A673 (cell line): Measurements from ENCODE around the gene UTP15. TPM values are rescaled to one million over a fixed set of nuclear protein-coding genes. Genes with fewer than 3 reads are reported as not detected.
A peak's percentile ranks its signal among the peaks of the same experiment; 100 is the strongest.

ENCODE experiments used
- Bru-seq: library from RNA; stranded (reverse); fragments of 400-500 nt; gene quantifications from one replicate; lab custom pipeline; 2021; lab: Mats Ljungman, UMichigan
- BruChase-seq, 2 experiments: library from RNA; stranded (reverse); fragments of 400-500 nt; gene quantifications; one replicate each; lab custom pipeline; 2021; lab: Mats Ljungman, UMichigan
- BruUV-seq: library from RNA; stranded (reverse); fragments of 400-500 nt; replicated peaks from 2 replicates; lab custom pipeline; 2021; lab: Mats Ljungman, UMichigan
- CTCF ChIA-PET: fragments of 300-600 bp; sonication (Branson Sonifier 250); formaldehyde crosslinking; loops from one replicate; lab custom pipeline; 2022; ENCODE audit warnings: antibody characterized with exemption; lab: Charles Lee
- POLR2A ChIA-PET: fragments of 300-600 bp; sonication (Branson Sonifier 250); formaldehyde crosslinking; loops from one replicate; lab custom pipeline; 2022; ENCODE audit warnings: antibody characterized with exemption; ENCODE audit not compliant: low non-redundant PET; lab: Charles Lee
- DNase-seq: peaks from one replicate; pipeline ENCODE4 v3.0.0-alpha.2; 2015; ENCODE audit warnings: low spot score
- H3K27ac ChIP-seq: fragments of 200-600 bp; sonication (generic); 2 replicates; pipeline ENCODE4 v1.5.1; 2016; ENCODE audit warnings: mixed run types, low read depth, mild to moderate bottlenecking, mixed read lengths, antibody characterized with exemption, low read length; ENCODE audit not compliant: poor library complexity, severe bottlenecking
- H3K27me3 ChIP-seq: fragments of 200-600 bp; sonication (generic); replicated peaks from 2 replicates; pipeline ENCODE4 v1.6.1; 2017; ENCODE audit warnings: mixed run types, low read depth, mild to moderate bottlenecking, mixed read lengths, antibody characterized with exemption, low read length; ENCODE audit not compliant: insufficient read depth, poor library complexity
- H3K36me3 ChIP-seq: fragments of 200-600 bp; sonication (generic); 2 replicates; pipeline ENCODE4 v1.6.1; 2016; ENCODE audit warnings: mixed run types, mild to moderate bottlenecking, mixed read lengths, antibody characterized with exemption, low read length; ENCODE audit not compliant: insufficient read depth, poor library complexity, severe bottlenecking
- H3K4me1 ChIP-seq: fragments of 200-600 bp; sonication (generic); 2 replicates; pipeline ENCODE4 v1.6.1; 2017; ENCODE audit warnings: mixed run types, mild to moderate bottlenecking, mixed read lengths, antibody characterized with exemption, low read length; ENCODE audit not compliant: insufficient read depth, poor library complexity, severe bottlenecking
- H3K4me3 ChIP-seq: fragments of 200-600 bp; sonication (generic); 2 replicates; pipeline ENCODE4 v1.5.1; 2016; ENCODE audit warnings: low read depth, mixed run types, mild to moderate bottlenecking, mixed read lengths, low read length; ENCODE audit not compliant: poor library complexity, severe bottlenecking
- H3K9me3 ChIP-seq: fragments of 200-600 bp; sonication (generic); 2 replicates; pipeline ENCODE4 v1.6.1; 2016; ENCODE audit warnings: mixed run types, low read depth, mild to moderate bottlenecking, mixed read lengths, antibody characterized with exemption, low read length; ENCODE audit not compliant: poor library complexity, severe bottlenecking
- EZH2 ChIP-seq: fragments of 200-600 bp; sonication (generic); IDR thresholded peaks from 2 replicates; pipeline ENCODE4 v1.6.1; 2017; ENCODE audit warnings: borderline replicate concordance, low read depth, mild to moderate bottlenecking, mixed read lengths, antibody characterized with exemption, low read length; ENCODE audit not compliant: poor library complexity, severe bottlenecking
- intact Hi-C: fragments of 100-400 bp; cut with micrococcal nuclease; formaldehyde crosslinking; loops from one replicate; pipeline ENCODE4 v1.10.0; 2022; ENCODE audit not compliant: unreplicated experiment
- long read RNA-seq: library from polyadenylated mRNA; stranded (forward); transcript quantifications from one replicate; pipeline ENCODE4 v2.0.0, GENCODE V29; 2022
- total RNA-seq: library from RNA; stranded (reverse); gene quantifications from 2 replicates; pipeline ENCODE4 v1.2.3, GENCODE V29; 2021
- TF ChIP-seq, protein P1 (sequence below): fragments of 300-800, 200-600 bp; sonication (generic); conservative IDR thresholded peaks from 2 replicates; pipeline ENCODE4 v1.5.1; 2017; ENCODE audit warnings: low read depth, mild to moderate bottlenecking, antibody characterized with exemption, low read length, moderate library complexity, mixed read lengths

The UTP15 gene, protein sequence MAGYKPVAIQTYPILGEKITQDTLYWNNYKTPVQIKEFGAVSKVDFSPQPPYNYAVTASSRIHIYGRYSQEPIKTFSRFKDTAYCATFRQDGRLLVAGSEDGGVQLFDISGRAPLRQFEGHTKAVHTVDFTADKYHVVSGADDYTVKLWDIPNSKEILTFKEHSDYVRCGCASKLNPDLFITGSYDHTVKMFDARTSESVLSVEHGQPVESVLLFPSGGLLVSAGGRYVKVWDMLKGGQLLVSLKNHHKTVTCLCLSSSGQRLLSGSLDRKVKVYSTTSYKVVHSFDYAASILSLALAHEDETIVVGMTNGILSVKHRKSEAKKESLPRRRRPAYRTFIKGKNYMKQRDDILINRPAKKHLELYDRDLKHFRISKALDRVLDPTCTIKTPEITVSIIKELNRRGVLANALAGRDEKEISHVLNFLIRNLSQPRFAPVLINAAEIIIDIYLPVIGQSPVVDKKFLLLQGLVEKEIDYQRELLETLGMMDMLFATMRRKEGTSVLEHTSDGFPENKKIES
- 35.4 and 36.6 TPM in 2 replicates for total RNA-seq
- Bru-seq, nascent RNA: percentile 86 among the genes with signal in this experiment
- BruChase-seq, experiment 1, labeled RNA remaining after a 2-hour chase: percentile 94 among the genes with signal in this experiment
- BruChase-seq, experiment 2, labeled RNA remaining after a 6-hour chase: percentile 82 among the genes with signal in this experiment
- long read RNA-seq, transcript UTP15-201 (13 exons, 3,687 nt): major isoform, 31 of 36 reads
- long read RNA-seq, partial matches to known transcripts: 4 of 36 reads
- long read RNA-seq, other reads (novel, unspliced or antisense): 1 of 36 reads

- CTCF ChIA-PET: no interaction called here
- intact Hi-C loops: no loop called here
- no peaks in the 10 kb centered on the region for H3K27me3 ChIP-seq
- H3K9me3 ChIP-seq: no peaks in the 10 kb centered on the region
- TF ChIP-seq, protein P1, sequence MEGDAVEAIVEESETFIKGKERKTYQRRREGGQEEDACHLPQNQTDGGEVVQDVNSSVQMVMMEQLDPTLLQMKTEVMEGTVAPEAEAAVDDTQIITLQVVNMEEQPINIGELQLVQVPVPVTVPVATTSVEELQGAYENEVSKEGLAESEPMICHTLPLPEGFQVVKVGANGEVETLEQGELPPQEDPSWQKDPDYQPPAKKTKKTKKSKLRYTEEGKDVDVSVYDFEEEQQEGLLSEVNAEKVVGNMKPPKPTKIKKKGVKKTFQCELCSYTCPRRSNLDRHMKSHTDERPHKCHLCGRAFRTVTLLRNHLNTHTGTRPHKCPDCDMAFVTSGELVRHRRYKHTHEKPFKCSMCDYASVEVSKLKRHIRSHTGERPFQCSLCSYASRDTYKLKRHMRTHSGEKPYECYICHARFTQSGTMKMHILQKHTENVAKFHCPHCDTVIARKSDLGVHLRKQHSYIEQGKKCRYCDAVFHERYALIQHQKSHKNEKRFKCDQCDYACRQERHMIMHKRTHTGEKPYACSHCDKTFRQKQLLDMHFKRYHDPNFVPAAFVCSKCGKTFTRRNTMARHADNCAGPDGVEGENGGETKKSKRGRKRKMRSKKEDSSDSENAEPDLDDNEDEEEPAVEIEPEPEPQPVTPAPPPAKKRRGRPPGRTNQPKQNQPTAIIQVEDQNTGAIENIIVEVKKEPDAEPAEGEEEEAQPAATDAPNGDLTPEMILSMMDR: no peak
- TF ChIP-seq EZH2: no peak
- peaks cover 10% of the 10 kb centered on the region for H3K4me1 ChIP-seq
- peak within 1 kb of the TSS; percentile 88 for H3K27ac ChIP-seq
- peak; percentile 98 for DNase-seq
- peak within 1 kb of the TSS; percentile 80 for H3K4me3 ChIP-seq
- POLR2A ChIA-PET: interaction anchor here (0.5 kb wide), 1 partner anchor 11 kb away, joined by 3 read pairs; no protein-coding TSS in a partner anchor
- H3K36me3 ChIP-seq: peaks cover 12% of the 10 kb centered on the region
- BruUV-seq: no TSS peak
Measured at GRCh38 chr5:73565139-73565968, at the start of gene UTP15, which contains the start of gene ANKRA2. Gene UTP15, plus strand, starts transcription at chr5:73565743. Its CDS starts 1,602 bp downstream, at chr5:73567345. Gene ANKRA2, minus strand, starts transcription at chr5:73565639. Its CDS starts 2,758 bp downstream, at chr5:73562881.

DNA sequence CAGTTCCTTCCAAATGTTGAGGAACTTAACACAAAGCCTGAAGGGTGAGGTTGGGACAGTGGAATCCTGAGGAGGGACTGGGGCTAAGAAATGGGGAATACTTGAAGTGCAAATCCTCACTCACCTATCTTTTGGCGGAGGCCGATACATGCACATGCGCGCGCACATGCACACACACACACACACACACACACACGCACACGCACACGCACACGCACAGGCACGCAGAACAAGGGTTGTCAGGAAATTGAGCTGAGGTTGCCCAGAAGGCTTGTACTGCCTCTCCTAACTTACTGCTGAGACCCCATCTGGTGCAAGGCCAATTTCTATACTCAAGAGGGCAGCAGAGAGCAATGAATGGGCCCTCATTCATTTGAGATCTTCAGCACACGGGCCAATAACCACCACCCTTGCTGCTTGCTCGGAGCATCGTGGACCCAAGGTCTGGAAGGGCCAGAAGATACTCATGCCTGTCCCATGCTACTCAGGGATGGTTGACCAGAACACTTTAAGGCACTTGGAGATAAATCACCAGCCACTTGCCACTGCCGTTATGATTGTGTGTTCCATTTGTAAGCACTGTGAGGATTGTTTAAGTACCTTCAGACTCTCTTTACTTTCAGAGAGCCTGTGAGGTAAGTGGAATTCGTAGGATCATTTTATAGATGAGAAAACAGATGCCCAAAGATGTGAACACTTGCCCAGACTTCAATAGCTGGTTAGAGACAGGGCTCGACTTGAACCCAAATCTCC, 45.8 kb upstream of the UTP15 start:
- Histone ChIP-seq H3K36me3 (no peaks in the 10 kb centered on the region), H3K4me3 (no peak overlapping the region), H3K9me3 (no peaks in the 10 kb centered on the region), H3K4me1 (no peaks in the 10 kb centered on the region), H3K27me3 (no peaks in the 10 kb centered on the region), H3K27ac (no peak overlapping the region)
- TF ChIP-seq, protein P1: peak; percentile 81
- no peak for TF ChIP-seq EZH2
- ChIA-PET POLR2A (interaction anchor here (0.5 to 0.6 kb wide), 2 partner anchors 29 to 261 kb away, joined by 6 read pairs; no protein-coding TSS in a partner anchor), CTCF (interaction anchor here (1.1 kb wide), 1 partner anchor 18 kb away, joined by 7 read pairs; no protein-coding TSS in a partner anchor)
- peak; percentile 88 for DNase-seq
- intact Hi-C loops: loop anchor here (1.0 kb wide), 1 partner anchor 18 kb away; no protein-coding TSS in a partner anchor
- no TSS peak for BruUV-seq
